Measurements from ENCODE around the gene PANK4.
"Not testable (repeated sequence)": the region's sequence is repeated elsewhere in the genome, so short reads cannot be mapped to it uniquely, and the experiment has no call there.

PANK4 gene

DNA sequence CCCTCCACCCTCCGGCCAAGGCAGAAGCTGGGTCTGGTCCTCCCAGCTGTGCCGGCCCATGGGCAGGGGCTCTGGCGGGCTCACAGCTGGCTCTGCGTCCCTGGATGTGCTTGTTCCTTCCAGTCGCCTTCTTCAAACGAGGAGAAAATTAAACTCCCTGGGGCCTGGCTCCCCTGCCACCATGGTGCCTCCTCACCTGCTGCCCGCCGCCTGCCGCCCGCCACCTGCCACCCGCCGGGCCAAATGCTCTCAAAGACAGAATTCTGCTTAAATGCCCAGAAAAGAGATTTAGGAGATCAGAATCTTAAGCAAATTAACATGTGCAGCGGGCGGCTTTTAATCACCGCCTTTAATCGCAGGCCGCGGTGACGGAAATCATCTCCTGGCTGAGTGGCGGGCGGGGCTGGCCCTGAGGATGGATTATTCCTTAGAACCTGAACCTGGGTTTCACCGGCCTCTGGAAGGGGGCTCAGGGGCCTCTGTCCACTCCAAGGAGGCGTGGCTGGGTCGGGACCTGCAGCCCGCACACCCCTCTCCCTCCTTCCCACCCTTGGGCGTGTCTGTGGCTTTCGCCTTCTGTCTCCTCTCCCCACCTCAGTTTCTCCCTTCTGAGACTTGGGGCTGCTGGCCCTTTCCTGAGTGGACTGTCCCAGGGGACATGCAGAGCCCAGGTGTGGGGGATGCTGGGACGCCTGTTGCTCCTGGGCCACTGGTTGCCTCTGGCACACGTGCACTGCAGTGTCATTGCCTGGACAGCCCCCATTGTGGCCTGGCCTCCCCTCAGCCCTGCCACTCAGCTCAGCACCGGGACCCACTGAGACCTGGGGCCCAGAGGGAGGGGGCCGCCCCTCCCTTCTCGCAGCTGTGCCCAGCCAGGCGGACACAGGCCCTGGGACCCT, 60.8 kb downstream of the PANK4 start:
- DNase-seq (ENCODE audit: low spot score): no peak
- H3K27ac ChIP-seq: no peak overlapping the region
- H3K4me3 ChIP-seq: no peak overlapping the region
- TF ChIP-seq, protein P1, sequence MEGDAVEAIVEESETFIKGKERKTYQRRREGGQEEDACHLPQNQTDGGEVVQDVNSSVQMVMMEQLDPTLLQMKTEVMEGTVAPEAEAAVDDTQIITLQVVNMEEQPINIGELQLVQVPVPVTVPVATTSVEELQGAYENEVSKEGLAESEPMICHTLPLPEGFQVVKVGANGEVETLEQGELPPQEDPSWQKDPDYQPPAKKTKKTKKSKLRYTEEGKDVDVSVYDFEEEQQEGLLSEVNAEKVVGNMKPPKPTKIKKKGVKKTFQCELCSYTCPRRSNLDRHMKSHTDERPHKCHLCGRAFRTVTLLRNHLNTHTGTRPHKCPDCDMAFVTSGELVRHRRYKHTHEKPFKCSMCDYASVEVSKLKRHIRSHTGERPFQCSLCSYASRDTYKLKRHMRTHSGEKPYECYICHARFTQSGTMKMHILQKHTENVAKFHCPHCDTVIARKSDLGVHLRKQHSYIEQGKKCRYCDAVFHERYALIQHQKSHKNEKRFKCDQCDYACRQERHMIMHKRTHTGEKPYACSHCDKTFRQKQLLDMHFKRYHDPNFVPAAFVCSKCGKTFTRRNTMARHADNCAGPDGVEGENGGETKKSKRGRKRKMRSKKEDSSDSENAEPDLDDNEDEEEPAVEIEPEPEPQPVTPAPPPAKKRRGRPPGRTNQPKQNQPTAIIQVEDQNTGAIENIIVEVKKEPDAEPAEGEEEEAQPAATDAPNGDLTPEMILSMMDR (IDR thresholded peaks at IDR 0.05): no peak

DNA sequence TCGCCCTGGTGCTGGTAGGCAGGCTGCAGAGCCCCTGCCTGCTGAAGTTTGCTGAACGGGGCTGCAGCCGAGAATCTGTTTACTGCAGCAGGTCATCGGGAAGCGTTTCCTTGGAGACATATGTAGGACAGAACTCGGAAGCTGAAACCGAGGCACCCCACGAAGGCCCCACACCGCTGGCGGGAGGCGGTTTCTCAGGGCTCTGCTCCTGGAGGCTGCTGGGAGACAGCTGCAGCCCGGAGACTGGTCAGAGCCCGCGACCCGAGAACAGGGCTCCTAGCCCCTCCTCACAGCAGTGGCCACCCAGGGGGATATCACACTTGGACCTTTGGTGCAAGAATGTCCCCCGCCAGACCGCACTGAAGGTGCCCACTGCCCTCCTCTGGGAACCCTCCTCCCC, 63.0 kb downstream of the PANK4 start:
- Histone ChIP-seq H3K27ac (no peak overlapping the region), H3K4me3 (no peak overlapping the region)
- no peak for DNase-seq (ENCODE audit: low spot score)
- TF ChIP-seq, protein P1 (IDR thresholded peaks at IDR 0.05): no peak

GRCh38 chr1:2462819-2463218, 63.6 kb downstream of the PANK4 start:
- no peak overlapping the region for H3K4me3 ChIP-seq
- DNase-seq (ENCODE audit: low spot score): no peak
- TF ChIP-seq, protein P1 (IDR thresholded peaks at IDR 0.05): no peak
- H3K27ac ChIP-seq: no peak overlapping the region

GRCh38 chr1:2460996-2461751, 65.2 kb downstream of the PANK4 start:
- DNase-seq (ENCODE audit: low spot score): no peak
- Histone ChIP-seq H3K27ac (no peak overlapping the region), H3K4me3 (no peak overlapping the region)
- TF ChIP-seq, protein P1 (IDR thresholded peaks at IDR 0.05): no peak

GRCh38 chr1:2460203-2460602, 66.2 kb downstream of the PANK4 start:
- TF ChIP-seq, protein P1 (IDR thresholded peaks at IDR 0.05): no peak
- DNase-seq (ENCODE audit: low spot score): no peak
- Histone ChIP-seq H3K27ac (no peak overlapping the region), H3K4me3 (no peak overlapping the region)

- no peak for DNase-seq (ENCODE audit: low spot score)
- H3K4me3 ChIP-seq: no peak overlapping the region
- H3K27ac ChIP-seq: no peak overlapping the region
- TF ChIP-seq, protein P1 (IDR thresholded peaks at IDR 0.05): no peak
These were observed 66.6 kb downstream of the PANK4 start for GRCh38 chr1:2459757-2460156.

- not testable (repeated sequence) for DNase-seq (ENCODE audit: low spot score); H3K27ac ChIP-seq; H3K4me3 ChIP-seq
These were observed 67.2 kb downstream of the PANK4 start for GRCh38 chr1:2459102-2459753.

All from coronary artery (tissue), 2 donors.